B cell (primary cell): ENCODE results near the gene KIF21A. TPM values are rescaled to one million over a fixed set of nuclear protein-coding genes. Genes with fewer than 3 reads are reported as not detected.

ENCODE experiments used
- ATAC-seq: fragments of 200-7000 bp; cut with Tn5 transposase; one replicate; pipeline ENCODE4 v1.10.0; 2021; ENCODE audit warnings: low read depth, mild to moderate bottlenecking, moderate number of reproducible peaks, moderate library complexity
- CTCF ChIA-PET: fragments of 350-600 bp; sonication (Branson Sonifier 250); formaldehyde crosslinking; loops from one replicate; lab custom pipeline; 2021; ENCODE audit warnings: antibody characterized with exemption, inconsistent platforms; lab: Charles Lee
- POLR2A ChIA-PET: fragments of 350-600 bp; sonication (Branson Sonifier 250); formaldehyde crosslinking; loops from one replicate; lab custom pipeline; 2021; ENCODE audit warnings: antibody characterized with exemption; lab: Charles Lee
- DNase-seq: peaks from one replicate; pipeline ENCODE4 v3.0.0; 2013
- H2AFZ ChIP-seq: 2 replicates; pipeline ENCODE4 v1.6.1; 2012; ENCODE audit warnings: mild to moderate bottlenecking, low read depth, low read length; ENCODE audit not compliant: insufficient read depth, poor library complexity, severe bottlenecking
- H3K27ac ChIP-seq, 2 donors: 1 replicate in 1 of 2; 2 replicates in 1 of 2; pipeline ENCODE4 v1.5.1; 2012 to 2013; ENCODE audit warnings: low read length in 2 of 2, mild to moderate bottlenecking in 2 of 2, moderate library complexity in 1 of 2
- H3K27me3 ChIP-seq, 4 experiments: fragments of 200-600 bp in 1 of 4; sonication (generic) in 1 of 4; replicated peaks in 1 of 4; 1 replicate in 2 of 4; 2 replicates in 2 of 4; pipeline versions ENCODE4 v1.6.1 to v1.7.0; 2013 to 2016; ENCODE audit warnings: low read length in 3 of 4, mild to moderate bottlenecking in 2 of 4, mixed read lengths in 1 of 4, moderate library complexity in 1 of 4; ENCODE audit not compliant: insufficient read depth in 4 of 4, control insufficient read depth in 3 of 4; ENCODE audit errors: control extremely low read depth in 1 of 4
- H3K36me3 ChIP-seq, 2 experiments: replicated peaks in 1 of 2; 1 replicate in 1 of 2; 2 replicates in 1 of 2; pipeline versions ENCODE4 v1.6.1 to v1.7.1; 2013; ENCODE audit warnings: low read length in 1 of 2; ENCODE audit not compliant: insufficient read depth in 2 of 2, control insufficient read depth in 1 of 2; ENCODE audit errors: control extremely low read depth in 1 of 2, extremely low read depth in 1 of 2
- H3K4me1 ChIP-seq, 2 donors: fragments of 200-600 bp in 1 of 2; sonication (generic) in 1 of 2; 1 replicate in 1 of 2; 2 replicates in 1 of 2; pipeline versions ENCODE4 v1.5.1 to v1.6.1; 2013 to 2017; ENCODE audit warnings: low read length in 2 of 2; ENCODE audit not compliant: control insufficient read depth in 2 of 2, insufficient read depth in 2 of 2
- H3K4me2 ChIP-seq: replicated peaks from 2 replicates; pipeline ENCODE3; 2012; ENCODE audit warnings: mild to moderate bottlenecking, low read depth, low read length; ENCODE audit not compliant: poor library complexity, severe bottlenecking
- H3K4me3 ChIP-seq, 5 experiments: fragments of 200-600 bp in 1 of 5; sonication (generic) in 1 of 5; 1 replicate in 3 of 5; 2 replicates in 2 of 5; pipeline versions ENCODE4 v1.5.1 to v1.7.0; 2011 to 2016; ENCODE audit warnings: low read length in 4 of 5, mild to moderate bottlenecking in 4 of 5, low read depth in 2 of 5, control low read depth in 1 of 5, moderate library complexity in 1 of 5; ENCODE audit not compliant: insufficient read depth in 1 of 5; ENCODE audit errors: control extremely low read depth in 1 of 5, extremely low read depth in 1 of 5
- H3K79me2 ChIP-seq: fragments of 200-600 bp; sonication (generic); one replicate; pipeline ENCODE4 v1.6.0; 2016; ENCODE audit warnings: low read length; ENCODE audit not compliant: control insufficient read depth, insufficient read depth
- H3K9ac ChIP-seq: fragments of 200-600 bp; sonication (generic); 2 replicates; pipeline ENCODE4 v1.6.1; 2017; ENCODE audit warnings: mild to moderate bottlenecking, low read length, moderate library complexity
- H3K9me3 ChIP-seq, 3 donors: one replicate each; pipeline versions ENCODE4 v1.6.1 to v1.7.1; 2013; ENCODE audit warnings: low read length in 2 of 3; ENCODE audit not compliant: control insufficient read depth in 2 of 3, insufficient read depth in 1 of 3; ENCODE audit errors: control extremely low read depth in 1 of 3
- H4K20me1 ChIP-seq: 2 replicates; pipeline ENCODE4 v1.6.0; 2012; ENCODE audit warnings: mild to moderate bottlenecking, low read length; ENCODE audit not compliant: insufficient read depth, control insufficient read depth, poor library complexity, severe bottlenecking
- H3K27ac Mint-ChIP-seq: one replicate; pipeline ENCODE4 v1.8.0; 2021; ENCODE audit warnings: mixed read lengths
- H3K27me3 Mint-ChIP-seq: one replicate; pipeline ENCODE4 v1.8.0; 2021; ENCODE audit warnings: mixed read lengths
- H3K4me1 Mint-ChIP-seq: one replicate; pipeline ENCODE4 v1.8.0; 2021; ENCODE audit warnings: mixed read lengths
- H3K4me3 Mint-ChIP-seq: one replicate; pipeline ENCODE4 v1.8.0; 2021; ENCODE audit warnings: mixed read lengths
- H3K9me3 Mint-ChIP-seq: one replicate; pipeline ENCODE4 v1.8.0; 2022; ENCODE audit warnings: mixed read lengths; ENCODE audit not compliant: insufficient read depth
- CTCF ChIP-seq: fragments of 200-600 bp; IDR thresholded peaks from one replicate; pipeline ENCODE4 v1.8.0; 2022; ENCODE audit warnings: antibody characterized with exemption, mild to moderate bottlenecking
- EZH2 ChIP-seq: IDR thresholded peaks from 2 replicates; pipeline ENCODE4 v1.6.1; 2012; ENCODE audit warnings: borderline replicate concordance, low read depth, mild to moderate bottlenecking, moderate library complexity, low read length; ENCODE audit not compliant: insufficient read depth, poor library complexity, severe bottlenecking
- WGBS: methylation state at CpG from one replicate; pipeline ENCODE4 v1.1.5; 2013; ENCODE audit warnings: missing lambda C conversion rate; ENCODE audit not compliant: insufficient coverage; 5-methylcytosine and 5-hydroxymethylcytosine counted together
- intact Hi-C: fragments of 100-400 bp; cut with micrococcal nuclease; formaldehyde crosslinking; loops from one replicate; pipeline ENCODE4 v1.10.0; 2022
- polyA plus RNA-seq: library from polyadenylated mRNA; depleted of rRNA; stranded (reverse); fragments of >200 nt; gene quantifications from 2 replicates; pipeline ENCODE4 v1.2.3, GENCODE V29; 2012
- total RNA-seq, 2 donors: library from RNA; stranded (reverse); fragments of 120-200 nt in 1 of 2; gene quantifications; 1 replicate in 1 of 2; 2 replicates in 1 of 2; pipeline versions ENCODE4 v1.2.3 to v1.2.4, GENCODE V29; 2013 to 2022

Gene KIF21A
- total and polyA plus RNA-seq, 2 donors (not counting 1 experiment from before 2014, with no cell fraction given): 0.33 to 2.2 TPM

- no peaks in the 10 kb centered on the region for H3K4me1 Mint-ChIP-seq
- no peaks in the 10 kb centered on the region for H3K79me2 ChIP-seq
- no peak overlapping the region for H3K4me3 Mint-ChIP-seq
- intact Hi-C loops: no loop called here
- H3K4me1 ChIP-seq: no peaks in the 10 kb centered on the region
- no peak for ATAC-seq
- no peak overlapping the region for H3K4me2 ChIP-seq
- H3K36me3 ChIP-seq: no peaks in the 10 kb centered on the region
- H2AFZ ChIP-seq: no peak overlapping the region
- H3K9me3 Mint-ChIP-seq: peaks cover 3% of the 10 kb centered on the region
- H3K27me3 Mint-ChIP-seq: no peaks in the 10 kb centered on the region
- no peak for DNase-seq
- no peak overlapping the region for H3K27ac Mint-ChIP-seq
- ChIA-PET CTCF (no interaction called here), POLR2A (no interaction called here)
- H4K20me1 ChIP-seq: no peaks in the 10 kb centered on the region
- H3K9ac ChIP-seq: no peak overlapping the region
- TF ChIP-seq CTCF: no peak
- TF ChIP-seq EZH2: no peak
- H3K4me3 ChIP-seq: no peak overlapping the region
- no peak overlapping the region for H3K27ac ChIP-seq
- H3K27me3 ChIP-seq: no peaks in the 10 kb centered on the region
- WGBS: no CpG with 5 or more reads among the region's 1 CpG
- H3K9me3 ChIP-seq: no peaks in the 10 kb centered on the region
Measured at GRCh38 chr12:39461059-39461458, 18.1 kb upstream of the KIF21A start.

- POLR2A ChIA-PET: no interaction called here
- H3K27ac ChIP-seq: no peak overlapping the region
- peaks cover 3% of the 10 kb centered on the region for H3K9me3 Mint-ChIP-seq
- H4K20me1 ChIP-seq: no peaks in the 10 kb centered on the region
- no peak overlapping the region for H2AFZ ChIP-seq
- 93% methylated on average over 5 of the region's 7 CpGs for WGBS
- no peak overlapping the region for H3K9ac ChIP-seq
- H3K4me3 Mint-ChIP-seq: no peak overlapping the region
- H3K4me1 Mint-ChIP-seq: no peaks in the 10 kb centered on the region
- intact Hi-C loops: no loop called here
- CTCF ChIA-PET: no interaction called here
- H3K27me3 Mint-ChIP-seq: peaks cover 3% of the 10 kb centered on the region
- no peaks in the 10 kb centered on the region for H3K36me3 ChIP-seq
- no peaks in the 10 kb centered on the region for H3K9me3 ChIP-seq
- no peak for ATAC-seq
- TF ChIP-seq EZH2 (no peak), CTCF (no peak)
- no peaks in the 10 kb centered on the region for H3K79me2 ChIP-seq
- H3K4me3 ChIP-seq: no peak overlapping the region
- no peaks in the 10 kb centered on the region for H3K4me1 ChIP-seq
- no peak overlapping the region for H3K27ac Mint-ChIP-seq
- DNase-seq: no peak
- H3K27me3 ChIP-seq: no peaks in the 10 kb centered on the region
- no peak overlapping the region for H3K4me2 ChIP-seq
Measured at GRCh38 chr12:39459027-39459434, 16.1 kb upstream of the KIF21A start.
